ENCODE results near the gene C2CD4A. TPM values are rescaled to one million over a fixed set of nuclear protein-coding genes. Genes with fewer than 3 reads are reported as not detected.

The C2CD4A gene
- total RNA-seq, 1 donor from 2014 or later, result 0.10 TPM

DNA sequence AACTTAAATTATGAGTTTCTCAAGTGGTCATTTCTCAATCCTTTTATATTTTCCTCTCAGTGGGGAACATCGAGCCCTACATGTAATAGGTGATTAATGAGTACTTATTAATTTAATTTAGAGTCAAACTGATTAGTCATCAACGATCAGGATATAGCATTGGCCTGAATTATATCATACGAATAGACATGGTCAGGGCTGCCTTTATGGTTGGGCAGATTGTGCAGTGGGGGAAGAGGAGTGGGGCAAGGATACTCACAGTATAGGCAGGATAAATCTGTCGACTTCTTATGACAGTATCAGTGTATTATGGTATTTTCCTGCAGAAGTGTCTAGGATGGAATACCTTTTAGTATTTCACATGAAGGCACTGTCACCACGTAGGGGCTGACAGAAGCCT lies 27.0 kb downstream of the C2CD4A start:
- Mint-ChIP-seq H3K27me3 (ENCODE audit: low read depth) (peaks cover 2% of the 10 kb centered on the region), H3K9me3 (ENCODE audit: low read depth) (no peaks in the 10 kb centered on the region), H3K4me3 (ENCODE audit: unreplicated experiment) (no peak overlapping the region), H3K27ac (ENCODE audit: unreplicated experiment) (no peak overlapping the region), H3K36me3 (ENCODE audit: low read depth) (no peaks in the 10 kb centered on the region), H3K4me1 (ENCODE audit: low read depth) (peaks cover 6% of the 10 kb centered on the region)
- DNase-seq (ENCODE audit: low spot score), result no peak
- TF ChIP-seq, protein P1, sequence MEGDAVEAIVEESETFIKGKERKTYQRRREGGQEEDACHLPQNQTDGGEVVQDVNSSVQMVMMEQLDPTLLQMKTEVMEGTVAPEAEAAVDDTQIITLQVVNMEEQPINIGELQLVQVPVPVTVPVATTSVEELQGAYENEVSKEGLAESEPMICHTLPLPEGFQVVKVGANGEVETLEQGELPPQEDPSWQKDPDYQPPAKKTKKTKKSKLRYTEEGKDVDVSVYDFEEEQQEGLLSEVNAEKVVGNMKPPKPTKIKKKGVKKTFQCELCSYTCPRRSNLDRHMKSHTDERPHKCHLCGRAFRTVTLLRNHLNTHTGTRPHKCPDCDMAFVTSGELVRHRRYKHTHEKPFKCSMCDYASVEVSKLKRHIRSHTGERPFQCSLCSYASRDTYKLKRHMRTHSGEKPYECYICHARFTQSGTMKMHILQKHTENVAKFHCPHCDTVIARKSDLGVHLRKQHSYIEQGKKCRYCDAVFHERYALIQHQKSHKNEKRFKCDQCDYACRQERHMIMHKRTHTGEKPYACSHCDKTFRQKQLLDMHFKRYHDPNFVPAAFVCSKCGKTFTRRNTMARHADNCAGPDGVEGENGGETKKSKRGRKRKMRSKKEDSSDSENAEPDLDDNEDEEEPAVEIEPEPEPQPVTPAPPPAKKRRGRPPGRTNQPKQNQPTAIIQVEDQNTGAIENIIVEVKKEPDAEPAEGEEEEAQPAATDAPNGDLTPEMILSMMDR (IDR thresholded peaks at IDR 0.05), result no peak

DNA sequence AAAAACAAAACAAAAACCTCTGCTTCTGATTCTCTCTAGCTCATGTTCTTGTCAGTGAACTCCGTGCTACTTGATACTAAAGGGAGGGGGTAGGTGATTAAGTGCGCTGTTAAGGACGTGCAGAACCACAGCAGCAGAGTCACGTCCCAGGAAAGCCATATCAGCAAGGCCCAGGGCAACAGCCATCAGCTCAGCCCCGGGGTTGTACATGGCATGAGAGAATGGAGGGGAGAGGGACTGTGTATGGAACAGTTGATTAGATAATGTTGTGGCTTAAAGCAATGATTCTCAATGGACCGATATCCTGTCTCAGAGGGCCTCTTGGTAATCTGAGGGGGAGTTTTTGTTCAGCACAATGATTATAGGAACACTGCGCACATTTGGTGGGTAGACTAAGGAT lies 27.6 kb downstream of the C2CD4A start:
- Mint-ChIP-seq H3K4me1 (ENCODE audit: low read depth) (peaks cover 7% of the 10 kb centered on the region), H3K36me3 (ENCODE audit: low read depth) (no peaks in the 10 kb centered on the region), H3K27me3 (ENCODE audit: low read depth) (peaks cover 2% of the 10 kb centered on the region), H3K4me3 (ENCODE audit: unreplicated experiment) (no peak overlapping the region), H3K27ac (ENCODE audit: unreplicated experiment) (no peak overlapping the region), H3K9me3 (ENCODE audit: low read depth) (no peaks in the 10 kb centered on the region)
- no peak for DNase-seq (ENCODE audit: low spot score)
- TF ChIP-seq, protein P1 (IDR thresholded peaks at IDR 0.05), result no peak

GRCh38 chr15:62099094-62099601 lies 32.4 kb downstream of the C2CD4A start:
- Mint-ChIP-seq H3K27ac (ENCODE audit: unreplicated experiment) (peak overlapping the region; percentile 66), H3K4me3 (ENCODE audit: unreplicated experiment) (no peak overlapping the region), H3K9me3 (ENCODE audit: low read depth) (no peaks in the 10 kb centered on the region), H3K36me3 (ENCODE audit: low read depth) (no peaks in the 10 kb centered on the region), H3K27me3 (ENCODE audit: low read depth) (peaks cover 2% of the 10 kb centered on the region), H3K4me1 (ENCODE audit: low read depth) (peaks cover 4% of the 10 kb centered on the region)
- DNase-seq (ENCODE audit: low spot score), result no peak
- TF ChIP-seq, protein P1 (IDR thresholded peaks at IDR 0.05), result no peak

DNA sequence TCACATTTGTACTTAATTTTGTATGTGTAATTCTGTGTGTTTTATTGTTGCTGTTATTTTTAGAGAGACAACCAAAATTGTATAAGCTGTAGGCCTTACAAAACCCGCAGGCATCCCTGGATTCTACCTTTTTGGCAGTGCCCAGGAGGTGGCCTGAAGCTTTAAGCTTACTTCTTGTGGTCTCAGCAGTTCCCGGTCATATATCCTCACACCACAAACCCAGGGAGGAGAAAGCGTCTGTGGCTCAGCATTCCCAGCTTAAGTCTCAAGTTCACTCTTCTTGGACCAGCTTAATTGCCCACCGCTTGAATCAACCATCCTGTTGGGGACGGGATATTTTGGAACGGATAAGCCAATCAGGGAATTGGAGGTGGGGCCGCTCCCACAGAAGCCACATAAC lies 36.7 kb downstream of the C2CD4A start:
- Mint-ChIP-seq H3K4me3 (ENCODE audit: unreplicated experiment) (no peak overlapping the region), H3K27ac (ENCODE audit: unreplicated experiment) (no peak overlapping the region), H3K27me3 (ENCODE audit: low read depth) (no peaks in the 10 kb centered on the region), H3K9me3 (ENCODE audit: low read depth) (no peaks in the 10 kb centered on the region), H3K4me1 (ENCODE audit: low read depth) (peaks cover 10% of the 10 kb centered on the region), H3K36me3 (ENCODE audit: low read depth) (no peaks in the 10 kb centered on the region)
- no peak for DNase-seq (ENCODE audit: low spot score)
- TF ChIP-seq, protein P1 (IDR thresholded peaks at IDR 0.05), result no peak

DNA sequence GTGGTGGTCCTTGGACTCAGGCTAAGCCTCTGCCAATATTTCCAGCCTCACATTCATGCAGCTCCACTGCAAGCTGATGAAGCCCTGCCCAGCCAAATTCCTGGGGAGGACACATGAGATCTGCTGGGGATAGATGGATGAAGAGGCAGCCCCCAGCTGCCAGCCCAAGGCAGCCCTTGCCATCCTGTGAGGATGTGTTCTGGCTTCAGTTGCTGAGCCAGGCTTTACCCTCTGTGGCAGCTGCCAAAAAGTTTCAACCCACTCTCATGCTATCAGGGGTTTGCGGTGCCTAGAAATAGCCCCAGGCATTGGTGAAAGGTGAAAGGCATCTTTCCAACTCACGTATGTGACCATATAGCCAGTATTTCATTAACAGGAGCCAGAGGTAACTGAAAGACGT lies 37.6 kb downstream of the C2CD4A start:
- Mint-ChIP-seq H3K4me1 (ENCODE audit: low read depth) (peaks cover 6% of the 10 kb centered on the region), H3K4me3 (ENCODE audit: unreplicated experiment) (no peak overlapping the region), H3K9me3 (ENCODE audit: low read depth) (no peaks in the 10 kb centered on the region), H3K27ac (ENCODE audit: unreplicated experiment) (no peak overlapping the region), H3K27me3 (ENCODE audit: low read depth) (no peaks in the 10 kb centered on the region), H3K36me3 (ENCODE audit: low read depth) (no peaks in the 10 kb centered on the region)
- no peak for DNase-seq (ENCODE audit: low spot score)
- TF ChIP-seq, protein P1 (IDR thresholded peaks at IDR 0.05), result no peak
